Thyroid gland (tissue), 4 donors: ENCODE results near the gene NTRK2. TPM values are rescaled to one million over a fixed set of nuclear protein-coding genes. Genes with fewer than 3 reads are reported as not detected.

ENCODE experiments used
- DNase-seq, 2 donors: peaks; one replicate each; pipeline ENCODE4 v3.0.0-alpha.2; 2019
- H3K27ac ChIP-seq, 3 donors: fragments of 200-600 bp; sonication (generic); 1 replicate in 2 of 3; 2 replicates in 1 of 3; pipeline ENCODE4 v1.5.1; 2016 to 2019; ENCODE audit warnings: mild to moderate bottlenecking in 1 of 3, moderate library complexity in 1 of 3
- H3K27me3 ChIP-seq: fragments of 200-600 bp; sonication (generic); one replicate; pipeline ENCODE4 v1.5.1; 2019
- H3K36me3 ChIP-seq, 2 donors: fragments of 200-600 bp; sonication (generic); one replicate each; pipeline ENCODE4 v1.5.1; 2016 to 2019
- H3K4me1 ChIP-seq, 2 donors: fragments of 200-600 bp; sonication (generic); one replicate each; pipeline ENCODE4 v1.5.1; 2017 to 2019
- H3K4me3 ChIP-seq, 3 donors: fragments of 200-600 bp; sonication (generic); replicated peaks in 1 of 3; 1 replicate in 2 of 3; 2 replicates in 1 of 3; pipeline ENCODE4 v1.5.1; 2016; ENCODE audit warnings: mild to moderate bottlenecking in 1 of 3
- H3K9me3 ChIP-seq: fragments of 200-600 bp; sonication (generic); one replicate; pipeline ENCODE4 v1.5.1; 2017
- CTCF ChIP-seq, 6 experiments: fragments of 200-600 bp in 3 of 6; fragments of 450-650 bp in 3 of 6; sonication (generic) in 3 of 6; IDR thresholded peaks; one replicate each; pipeline ENCODE4 v1.5.1; 2016 to 2019; ENCODE audit warnings: antibody characterized with exemption in 6 of 6, mild to moderate bottlenecking in 2 of 6, inconsistent platforms in 1 of 6, moderate library complexity in 1 of 6
- POLR2A ChIP-seq, 2 donors: fragments of 450-650 bp; IDR thresholded peaks; one replicate each; pipeline ENCODE4 v1.6.1; 2017; ENCODE audit warnings: antibody characterized with exemption in 2 of 2, mild to moderate bottlenecking in 2 of 2, moderate library complexity in 1 of 2
- WGBS, 2 donors: methylation state at CpG; one replicate each; pipeline ENCODE4 v1.1.5; 2017; 5-methylcytosine and 5-hydroxymethylcytosine counted together
- intact Hi-C: fragments of 100-400 bp; cut with DNase I; formaldehyde crosslinking; loops from one replicate; pipeline ENCODE4 v1.15.1; 2023
- total RNA-seq, 4 donors: library from RNA; depleted of rRNA; stranded (reverse); fragments of >200 nt; gene quantifications; one replicate each; pipeline ENCODE4 v1.2.3, GENCODE V29; 2016

The NTRK2 gene
- total RNA-seq, 4 donors from 2014 or later: 92.0 to 186 (median 142) TPM

- no peak overlapping the region for H3K27ac ChIP-seq
- H3K27me3 ChIP-seq: no peaks in the 10 kb centered on the region
- H3K4me3 ChIP-seq: no peak overlapping the region
- TF ChIP-seq CTCF (IDR thresholded peaks at IDR 0.05) (no peak), POLR2A (IDR thresholded peaks at IDR 0.05) (no peak)
- no peaks in the 10 kb centered on the region for H3K9me3 ChIP-seq
- no peak for DNase-seq
- intact Hi-C loops: no loop called here
- no peaks in the 10 kb centered on the region for H3K4me1 ChIP-seq
- whole genome bisulfite sequencing, 2 donors: 69 to 79% methylated on average over 3 of the region's 3 CpGs
- no peaks in the 10 kb centered on the region for H3K36me3 ChIP-seq
Measured at GRCh38 chr9:84996716-84997115, 327.2 kb downstream of the NTRK2 start.

- TF ChIP-seq CTCF (IDR thresholded peaks at IDR 0.05) (no peak), POLR2A (IDR thresholded peaks at IDR 0.05) (no peak)
- Histone ChIP-seq H3K4me3 (no peak overlapping the region), H3K27me3 (no peaks in the 10 kb centered on the region), H3K27ac (no peak overlapping the region), H3K4me1 (no peaks in the 10 kb centered on the region), H3K9me3 (no peaks in the 10 kb centered on the region), H3K36me3 (no peaks in the 10 kb centered on the region)
- intact Hi-C loops: no loop called here
- no peak for DNase-seq
- 61 to 68% methylated on average over 2 of the region's 2 CpGs for WGBS, 2 donors
Measured at GRCh38 chr9:84997472-84997871, 327.9 kb downstream of the NTRK2 start.

- H3K27me3 ChIP-seq: no peaks in the 10 kb centered on the region
- H3K4me3 ChIP-seq: no peak overlapping the region
- intact Hi-C loops: no loop called here
- WGBS, 2 donors: 45 to 93% methylated on average over 2 of the region's 2 CpGs
- H3K9me3 ChIP-seq: no peaks in the 10 kb centered on the region
- no peak overlapping the region for H3K27ac ChIP-seq
- H3K36me3 ChIP-seq: no peaks in the 10 kb centered on the region
- DNase-seq: no peak
- H3K4me1 ChIP-seq: no peaks in the 10 kb centered on the region
- no peak for TF ChIP-seq CTCF (IDR thresholded peaks at IDR 0.05)
- TF ChIP-seq POLR2A (IDR thresholded peaks at IDR 0.05): no peak
Measured at GRCh38 chr9:84998639-84999038, 329.1 kb downstream of the NTRK2 start.

- Histone ChIP-seq H3K4me3 (no peak overlapping the region), H3K9me3 (no peaks in the 10 kb centered on the region), H3K36me3 (no peaks in the 10 kb centered on the region), H3K27me3 (no peaks in the 10 kb centered on the region), H3K27ac (no peak overlapping the region), H3K4me1 (no peaks in the 10 kb centered on the region)
- TF ChIP-seq POLR2A (IDR thresholded peaks at IDR 0.05): no peak
- no peak for TF ChIP-seq CTCF (IDR thresholded peaks at IDR 0.05)
- intact Hi-C loops: no loop called here
- DNase-seq: no peak
- 75 to 95% methylated on average over 7 of the region's 7 CpGs for WGBS, 2 donors
Measured at GRCh38 chr9:84999788-85000187, 330.3 kb downstream of the NTRK2 start.

- no peaks in the 10 kb centered on the region for H3K9me3 ChIP-seq
- intact Hi-C loops: no loop called here
- no peaks in the 10 kb centered on the region for H3K4me1 ChIP-seq
- H3K36me3 ChIP-seq: no peaks in the 10 kb centered on the region
- no peak for DNase-seq
- no peak overlapping the region for H3K4me3 ChIP-seq
- H3K27ac ChIP-seq: no peak overlapping the region
- WGBS, 2 donors: 100% methylated on average over 1 of the region's 1 CpG
- no peak for TF ChIP-seq POLR2A (IDR thresholded peaks at IDR 0.05)
- no peak for TF ChIP-seq CTCF (IDR thresholded peaks at IDR 0.05)
- no peaks in the 10 kb centered on the region for H3K27me3 ChIP-seq
Measured at GRCh38 chr9:85001925-85002324, 332.4 kb downstream of the NTRK2 start.
